ENCODE measurements around the gene DNAH2. TPM values are rescaled to one million over a fixed set of nuclear protein-coding genes. Genes with fewer than 3 reads are reported as not detected.

Gene DNAH2
- total and polyA plus RNA-seq, 2 of the 13 experiments (the other 11 are each of a cell fraction or from before 2014, with no cell fraction given), result not detected

DNA sequence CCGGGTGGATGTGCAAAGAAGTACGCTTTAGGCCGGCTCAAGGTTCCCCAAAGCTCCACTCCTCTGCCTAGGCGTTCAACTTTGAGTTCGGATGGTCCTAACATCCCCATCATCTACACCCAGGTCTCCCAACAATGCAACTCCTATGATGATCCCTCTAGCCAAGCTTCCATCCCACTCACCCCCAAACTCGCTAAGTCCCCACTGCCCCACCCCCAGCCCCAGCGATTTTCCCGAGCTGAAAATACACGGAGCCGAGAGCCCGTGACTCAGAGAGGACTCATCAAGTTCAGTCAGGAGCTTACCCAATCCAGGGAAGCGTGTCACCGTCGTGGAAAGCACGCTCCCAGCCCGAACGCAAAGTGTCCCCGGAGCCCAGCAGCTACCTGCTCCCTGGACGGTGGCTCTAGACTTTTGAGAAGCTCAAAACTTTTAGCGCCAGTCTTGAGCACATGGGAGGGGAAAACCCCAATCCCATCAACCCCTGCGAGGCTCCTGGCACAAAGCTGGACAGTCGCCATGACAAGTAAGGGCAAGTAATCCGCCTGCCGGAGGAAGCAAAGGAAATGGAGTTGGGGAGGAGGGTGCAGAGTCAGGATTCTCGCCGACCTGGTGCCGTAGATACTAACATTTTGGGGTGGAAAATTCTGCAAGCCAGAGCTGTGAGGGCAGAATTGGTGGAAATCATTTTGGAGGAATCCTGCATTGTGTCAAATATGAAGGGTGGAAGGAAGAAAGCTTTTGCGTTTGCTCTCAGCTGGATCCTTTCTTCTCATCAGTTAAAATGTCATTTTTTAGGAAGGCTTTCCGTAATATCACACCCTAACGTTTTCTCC is 30.3 kb upstream of the DNAH2 start, which contains the start of gene TP53 (continued):
- TF ChIP-seq, protein P1, sequence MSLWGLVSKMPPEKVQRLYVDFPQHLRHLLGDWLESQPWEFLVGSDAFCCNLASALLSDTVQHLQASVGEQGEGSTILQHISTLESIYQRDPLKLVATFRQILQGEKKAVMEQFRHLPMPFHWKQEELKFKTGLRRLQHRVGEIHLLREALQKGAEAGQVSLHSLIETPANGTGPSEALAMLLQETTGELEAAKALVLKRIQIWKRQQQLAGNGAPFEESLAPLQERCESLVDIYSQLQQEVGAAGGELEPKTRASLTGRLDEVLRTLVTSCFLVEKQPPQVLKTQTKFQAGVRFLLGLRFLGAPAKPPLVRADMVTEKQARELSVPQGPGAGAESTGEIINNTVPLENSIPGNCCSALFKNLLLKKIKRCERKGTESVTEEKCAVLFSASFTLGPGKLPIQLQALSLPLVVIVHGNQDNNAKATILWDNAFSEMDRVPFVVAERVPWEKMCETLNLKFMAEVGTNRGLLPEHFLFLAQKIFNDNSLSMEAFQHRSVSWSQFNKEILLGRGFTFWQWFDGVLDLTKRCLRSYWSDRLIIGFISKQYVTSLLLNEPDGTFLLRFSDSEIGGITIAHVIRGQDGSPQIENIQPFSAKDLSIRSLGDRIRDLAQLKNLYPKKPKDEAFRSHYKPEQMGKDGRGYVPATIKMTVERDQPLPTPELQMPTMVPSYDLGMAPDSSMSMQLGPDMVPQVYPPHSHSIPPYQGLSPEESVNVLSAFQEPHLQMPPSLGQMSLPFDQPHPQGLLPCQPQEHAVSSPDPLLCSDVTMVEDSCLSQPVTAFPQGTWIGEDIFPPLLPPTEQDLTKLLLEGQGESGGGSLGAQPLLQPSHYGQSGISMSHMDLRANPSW (CRISPR knock-in tag; IDR thresholded peaks at IDR 0.05; ENCODE audit: borderline replicate concordance), result no peak
- TF ChIP-seq YEATS4 (CRISPR knock-in tag; IDR thresholded peaks at IDR 0.05; ENCODE audit: borderline replicate concordance), result peak; percentile 57
- peak; percentile 79 for TF ChIP-seq ZNF772 (CRISPR knock-in tag; IDR thresholded peaks at IDR 0.05)
- TF ChIP-seq NCOA1 (CRISPR knock-in tag; IDR thresholded peaks at IDR 0.05), result no peak
- TF ChIP-seq ZFP91 (CRISPR knock-in tag; IDR thresholded peaks at IDR 0.05; ENCODE audit: borderline replicate concordance), result no peak
- no peak; a peak in 1 of 4 replicates for TF ChIP-seq ATF4 (CRISPR knock-in tag; IDR thresholded peaks at IDR 0.05)
- TF ChIP-seq ZNF224 (CRISPR knock-in tag; IDR thresholded peaks at IDR 0.05), result no peak
- TF ChIP-seq, protein P2, sequence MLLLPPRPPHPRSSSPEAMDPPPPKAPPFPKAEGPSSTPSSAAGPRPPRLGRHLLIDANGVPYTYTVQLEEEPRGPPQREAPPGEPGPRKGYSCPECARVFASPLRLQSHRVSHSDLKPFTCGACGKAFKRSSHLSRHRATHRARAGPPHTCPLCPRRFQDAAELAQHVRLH (CRISPR knock-in tag; IDR thresholded peaks at IDR 0.05; ENCODE audit: borderline replicate concordance, low read depth), result no peak
- TF ChIP-seq SMARCC2 (IDR thresholded peaks at IDR 0.05), result no peak
- TF ChIP-seq LCORL (IDR thresholded peaks at IDR 0.05), result no peak
- TF ChIP-seq LCORL (CRISPR knock-in tag; IDR thresholded peaks at IDR 0.05), result no peak; the same call in 1 of the 2 replicates
- no peak for TF ChIP-seq ATAD3A (CRISPR knock-in tag; IDR thresholded peaks at IDR 0.05)
- no peak for TF ChIP-seq ZNF781 (CRISPR knock-in tag; IDR thresholded peaks at IDR 0.05; ENCODE audit: borderline replicate concordance, not compliant biosample characterization)
- TF ChIP-seq ZNF468 (CRISPR knock-in tag; IDR thresholded peaks at IDR 0.05), result no peak
- no peak for TF ChIP-seq NR2C2 (CRISPR knock-in tag; IDR thresholded peaks at IDR 0.05; ENCODE audit: borderline replicate concordance)
- peak; percentile 70 for TF ChIP-seq KAT8 (CRISPR knock-in tag; IDR thresholded peaks at IDR 0.05)
- no peak for TF ChIP-seq ZNF567 (CRISPR knock-in tag; IDR thresholded peaks at IDR 0.05; ENCODE audit: borderline replicate concordance)
- no peak for TF ChIP-seq ZNF354B (CRISPR knock-in tag; IDR thresholded peaks at IDR 0.05)
- no peak for TF ChIP-seq ESRRA (CRISPR knock-in tag; IDR thresholded peaks at IDR 0.05; ENCODE audit: low read depth)
- no peak for TF ChIP-seq HNRNPLL (IDR thresholded peaks at IDR 0.05; ENCODE audit: low read depth, low read length, poor library complexity, severe bottlenecking)
- TF ChIP-seq, protein P3, sequence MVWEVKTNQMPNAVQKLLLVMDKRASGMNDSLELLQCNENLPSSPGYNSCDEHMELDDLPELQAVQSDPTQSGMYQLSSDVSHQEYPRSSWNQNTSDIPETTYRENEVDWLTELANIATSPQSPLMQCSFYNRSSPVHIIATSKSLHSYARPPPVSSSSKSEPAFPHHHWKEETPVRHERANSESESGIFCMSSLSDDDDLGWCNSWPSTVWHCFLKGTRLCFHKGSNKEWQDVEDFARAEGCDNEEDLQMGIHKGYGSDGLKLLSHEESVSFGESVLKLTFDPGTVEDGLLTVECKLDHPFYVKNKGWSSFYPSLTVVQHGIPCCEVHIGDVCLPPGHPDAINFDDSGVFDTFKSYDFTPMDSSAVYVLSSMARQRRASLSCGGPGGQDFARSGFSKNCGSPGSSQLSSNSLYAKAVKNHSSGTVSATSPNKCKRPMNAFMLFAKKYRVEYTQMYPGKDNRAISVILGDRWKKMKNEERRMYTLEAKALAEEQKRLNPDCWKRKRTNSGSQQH (CRISPR knock-in tag; IDR thresholded peaks at IDR 0.05; ENCODE audit: low read depth), result no peak; the same call in 1 of the 2 replicates
